Measurements from ENCODE around the gene SMIM30. TPM values are rescaled to one million over a fixed set of nuclear protein-coding genes. Genes with fewer than 3 reads are reported as not detected.

Gene SMIM30, protein sequence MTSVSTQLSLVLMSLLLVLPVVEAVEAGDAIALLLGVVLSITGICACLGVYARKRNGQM
- 64.9 and 76.3 TPM in 2 replicates for total RNA-seq

DNA sequence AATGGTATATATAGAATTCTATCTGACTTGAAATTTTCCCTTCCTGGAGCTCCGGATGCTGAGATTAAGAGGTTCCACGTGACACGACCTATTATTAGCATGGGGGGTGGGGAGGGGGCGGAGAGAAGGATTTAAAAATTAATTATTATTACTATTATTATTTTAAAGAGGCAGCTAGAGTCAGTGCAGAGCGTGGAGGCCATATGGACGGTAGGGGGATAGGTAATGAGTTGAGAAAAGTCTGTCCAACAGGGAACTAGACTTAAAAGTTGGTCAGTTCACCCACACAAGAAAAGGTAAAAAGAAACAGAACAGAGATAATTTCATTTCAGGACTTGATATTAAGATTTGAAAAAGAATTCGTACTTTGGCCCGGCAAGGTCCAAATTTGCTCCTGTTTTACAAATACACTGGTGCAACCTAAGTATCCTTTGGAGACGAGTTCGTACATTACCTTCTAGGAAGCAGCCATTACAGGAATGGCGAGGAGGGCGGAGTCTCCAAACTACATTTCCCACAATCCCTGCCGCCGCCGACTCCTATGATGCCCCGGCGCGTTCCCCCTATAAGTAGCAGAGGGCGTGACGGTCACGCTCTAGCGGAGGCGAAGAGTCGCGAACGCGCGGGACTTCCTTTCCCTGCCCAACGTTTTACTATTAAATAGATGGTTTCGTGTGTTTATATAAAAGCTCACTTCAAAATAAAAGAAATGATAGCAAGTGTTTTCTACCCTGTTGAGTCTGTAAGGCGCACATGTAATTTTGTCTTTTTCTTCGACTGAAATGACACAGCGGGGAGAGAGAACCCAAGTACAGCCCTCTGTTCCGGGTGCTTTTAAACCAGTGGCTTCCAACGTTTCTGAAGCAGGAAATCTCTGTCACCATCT is at the start of gene SMIM30:
TSS of gene SMIM30 (minus strand) at position 481 of the 886 bp plus-strand sequence. CDS start 976 bp downstream, outside the sequence.

DNA sequence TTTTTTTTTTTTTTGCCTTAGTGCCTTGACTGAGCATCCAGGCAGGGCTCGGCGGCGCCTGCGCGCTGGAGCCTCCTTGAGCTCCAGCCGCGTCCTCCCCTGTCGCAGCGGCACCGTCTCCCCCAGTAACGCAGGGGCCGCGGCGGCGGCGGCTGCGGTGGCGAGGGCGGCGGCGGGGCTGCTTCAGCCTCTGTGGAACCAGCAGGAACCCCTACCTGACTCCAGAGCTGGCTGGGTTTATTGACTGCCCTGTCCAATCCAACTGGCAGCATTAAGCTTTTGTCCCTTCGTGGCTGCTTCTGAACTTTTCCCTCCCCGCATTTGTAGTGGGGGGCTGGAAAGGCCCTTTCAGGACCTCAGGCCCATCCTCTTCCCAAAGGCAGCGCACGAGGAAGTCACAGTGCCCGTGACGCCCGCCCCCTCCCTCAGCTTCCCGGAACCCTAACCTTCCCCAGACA is 31.9 kb downstream of the SMIM30 start, which contains the start of gene GPR85:
TSS of gene GPR85 (minus strand) at position 397 of the 458 bp plus-strand sequence. CDS start 2,106 bp downstream, outside the sequence.

Other genes with a start within 250 kb of the SMIM30 start
- 8.6 TPM in 2 replicates for gene GPR85, start 31.7 kb downstream of the SMIM30 start, total RNA-seq